Colonic mucosa (tissue), 4 donors: ENCODE data around the gene USP37. TPM values are rescaled to one million over a fixed set of nuclear protein-coding genes. Genes with fewer than 3 reads are reported as not detected.

Experiments
- DNase-seq: peaks from one replicate; pipeline ENCODE4 v3.0.0-alpha.2; 2020
- H3K27ac ChIP-seq: fragments of 200-600 bp; one replicate; pipeline ENCODE4 v1.8.0; 2021
- H3K27me3 ChIP-seq: fragments of 200-600 bp; one replicate; pipeline ENCODE4 v1.8.0; 2021
- H3K36me3 ChIP-seq: fragments of 200-600 bp; one replicate; pipeline ENCODE4 v1.8.0; 2021
- H3K4me1 ChIP-seq: fragments of 200-600 bp; one replicate; pipeline ENCODE4 v1.8.0; 2021; ENCODE audit warnings: mild to moderate bottlenecking
- H3K4me3 ChIP-seq: fragments of 200-600 bp; one replicate; pipeline ENCODE4 v1.8.0; 2021
- H3K9ac ChIP-seq, 2 donors: one replicate each; pipeline ENCODE4 v1.7.0; 2013; ENCODE audit warnings: control low read depth in 2 of 2, low read depth in 2 of 2, low read length in 2 of 2
- H3K9me3 ChIP-seq: fragments of 200-600 bp; one replicate; pipeline ENCODE4 v1.8.0; 2021
- intact Hi-C: fragments of 100-400 bp; cut with DNase I; formaldehyde crosslinking; loops from one replicate; pipeline ENCODE4 v1.14.1; 2022
- microRNA-seq: library from miRNA; unstranded; fragments of <30 nt; microRNA quantifications from one replicate; pipeline ENCODE4, GENCODE V29; 2019
- total RNA-seq, 2 donors: library from RNA; stranded (reverse); fragmentation: NEBNext Ultra II Directional in 1 of 2; extraction: Animal tissue kit (Norgen Biotek cat#: 25700) in 1 of 2; gene quantifications; one replicate each; pipeline ENCODE4 v1.2.1, GENCODE V29; 2021
- TF ChIP-seq, protein P1 (sequence below): fragments of 200-600 bp; IDR thresholded peaks from one replicate; pipeline ENCODE4 v1.8.0; 2022; ENCODE audit warnings: antibody characterized with exemption, mild to moderate bottlenecking
- donor health status: healthy.
- donor health status: DM: no; HTN: no; CAD: no.
- donor health status: DM: no; HTN: no; CAD: no.

Gene USP37
- total RNA-seq, 2 donors from 2014 or later = 13.1 to 13.4 TPM

DNA sequence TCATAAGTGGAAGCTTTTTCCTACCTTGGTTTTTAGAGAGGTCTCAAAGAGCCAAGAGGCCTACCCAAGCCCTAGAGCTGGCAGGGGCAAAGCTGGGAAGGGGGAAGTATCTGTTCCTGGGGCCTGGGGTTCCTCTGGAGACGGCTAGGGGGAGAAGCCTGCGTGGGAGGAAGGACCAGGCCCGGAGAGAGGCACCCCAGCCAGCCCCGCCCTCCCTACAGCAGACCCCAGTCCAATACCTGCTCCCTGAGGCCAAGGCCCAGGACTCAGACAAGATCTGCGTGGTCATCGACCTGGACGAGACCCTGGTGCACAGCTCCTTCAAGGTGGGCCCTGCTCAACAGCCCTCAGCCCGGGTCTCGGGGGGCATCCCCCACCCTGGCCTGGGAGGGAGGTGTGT, 166.3 kb downstream of the USP37 start:
- H3K9ac ChIP-seq = peak overlapping the region; percentile 37 to 84
- peak overlapping the region; percentile 97 for H3K4me3 ChIP-seq
- peaks cover 17% of the 10 kb centered on the region for H3K4me1 ChIP-seq
- no peaks in the 10 kb centered on the region for H3K9me3 ChIP-seq
- H3K36me3 ChIP-seq = peaks cover 4% of the 10 kb centered on the region
- no peak for DNase-seq
- TF ChIP-seq, protein P1, sequence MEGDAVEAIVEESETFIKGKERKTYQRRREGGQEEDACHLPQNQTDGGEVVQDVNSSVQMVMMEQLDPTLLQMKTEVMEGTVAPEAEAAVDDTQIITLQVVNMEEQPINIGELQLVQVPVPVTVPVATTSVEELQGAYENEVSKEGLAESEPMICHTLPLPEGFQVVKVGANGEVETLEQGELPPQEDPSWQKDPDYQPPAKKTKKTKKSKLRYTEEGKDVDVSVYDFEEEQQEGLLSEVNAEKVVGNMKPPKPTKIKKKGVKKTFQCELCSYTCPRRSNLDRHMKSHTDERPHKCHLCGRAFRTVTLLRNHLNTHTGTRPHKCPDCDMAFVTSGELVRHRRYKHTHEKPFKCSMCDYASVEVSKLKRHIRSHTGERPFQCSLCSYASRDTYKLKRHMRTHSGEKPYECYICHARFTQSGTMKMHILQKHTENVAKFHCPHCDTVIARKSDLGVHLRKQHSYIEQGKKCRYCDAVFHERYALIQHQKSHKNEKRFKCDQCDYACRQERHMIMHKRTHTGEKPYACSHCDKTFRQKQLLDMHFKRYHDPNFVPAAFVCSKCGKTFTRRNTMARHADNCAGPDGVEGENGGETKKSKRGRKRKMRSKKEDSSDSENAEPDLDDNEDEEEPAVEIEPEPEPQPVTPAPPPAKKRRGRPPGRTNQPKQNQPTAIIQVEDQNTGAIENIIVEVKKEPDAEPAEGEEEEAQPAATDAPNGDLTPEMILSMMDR = no peak
- H3K27ac ChIP-seq = peak overlapping the region; percentile 100
- intact Hi-C loops = loop anchor here (10.0 kb wide), 1 partner anchor 243 kb away; no protein-coding TSS in a partner anchor
- H3K27me3 ChIP-seq = no peaks in the 10 kb centered on the region

DNA sequence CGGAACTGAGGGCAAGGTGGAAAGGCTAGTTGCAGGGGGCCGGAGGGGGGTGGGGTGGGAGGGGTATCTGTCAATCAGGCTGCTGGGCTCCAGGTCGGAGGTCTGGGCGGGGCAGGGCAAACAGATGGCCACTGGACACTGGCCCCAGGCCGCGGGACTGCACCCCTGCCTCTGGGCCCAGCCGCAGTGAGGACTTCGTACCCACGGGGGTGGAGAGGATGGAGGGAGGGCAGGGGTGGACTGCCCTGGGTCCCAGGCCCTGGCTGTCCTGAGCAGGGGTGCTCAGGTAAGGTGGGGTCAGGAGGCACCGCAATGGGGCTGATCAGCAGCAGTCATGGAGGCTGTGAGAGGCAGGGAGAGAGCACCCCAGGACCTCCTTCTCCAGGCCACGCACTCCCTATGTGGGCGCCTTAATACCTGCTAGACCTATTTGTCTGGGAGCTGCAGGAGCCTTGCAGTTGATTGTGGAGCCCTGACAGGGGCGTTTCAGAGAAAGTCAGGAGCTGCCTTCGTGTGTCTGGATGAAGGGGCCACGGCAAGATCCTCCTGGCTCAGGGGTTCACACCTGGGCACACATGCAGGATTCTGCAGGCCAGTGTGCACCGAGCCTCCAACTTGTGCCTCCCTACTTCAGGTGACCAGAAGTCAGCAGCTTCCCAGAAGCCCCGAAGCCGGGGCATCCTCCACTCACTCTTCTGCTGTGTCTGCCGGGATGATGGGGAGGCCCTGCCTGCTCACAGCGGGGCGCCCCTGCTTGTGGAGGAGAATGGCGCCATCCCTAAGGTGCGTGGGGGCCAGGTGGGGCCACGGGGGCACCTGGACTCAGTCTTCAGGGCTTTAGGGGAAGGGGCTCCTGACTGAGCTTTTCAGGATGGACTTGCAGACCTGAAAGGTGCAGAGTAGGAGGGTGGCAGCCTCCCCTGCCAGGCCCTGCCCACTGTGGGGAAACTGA, 166.9 kb downstream of the USP37 start:
- H3K27me3 ChIP-seq = no peaks in the 10 kb centered on the region
- intact Hi-C loops = loop anchor here (10.0 kb wide), 1 partner anchor 244 kb away; no protein-coding TSS in a partner anchor
- no peaks in the 10 kb centered on the region for H3K9me3 ChIP-seq
- DNase-seq = peak; percentile 74
- H3K4me3 ChIP-seq = peak overlapping the region; percentile 97
- TF ChIP-seq, protein P1 = no peak
- H3K27ac ChIP-seq = peak overlapping the region; percentile 100
- peak overlapping the region; percentile 84 to 91 for H3K9ac ChIP-seq
- H3K36me3 ChIP-seq = peaks cover 4% of the 10 kb centered on the region
- peaks cover 17% of the 10 kb centered on the region for H3K4me1 ChIP-seq

Small RNAs within 50 kb of the gene (microRNA-seq; reads per million reads assigned to microRNA genes)
- 38,036 reads per million, percentile 97 among the genes with 10 or more reads in this experiment for gene MIR26B

Other genes with a start within 250 kb of the USP37 start
- gene CATIP, start 211.5 kb downstream of the USP37 start, total RNA-seq = not detected
- 1 to 10 TPM; 1.1 to 1.8 TPM for gene SLC11A1, start 186.1 kb downstream of the USP37 start, total RNA-seq
- 100 to 1,000 TPM; 137 to 150 TPM for gene CTDSP1, start 168.5 kb downstream of the USP37 start, total RNA-seq
- gene VIL1, start 149.2 kb downstream of the USP37 start, total RNA-seq = 100 to 1,000 TPM; 545 to 634 TPM
- 10 to 100 TPM; 36.0 to 52.5 TPM for gene CNOT9, start 488 bp upstream of the USP37 start, total RNA-seq
- 1 to 10 TPM in 1 of 2 donors, under 1 TPM in 1; 0.54 to 1.6 TPM for gene PLCD4, start 39.5 kb upstream of the USP37 start, total RNA-seq
- 10 to 100 TPM; 14.8 to 25.3 TPM for gene ZNF142, start 91.3 kb upstream of the USP37 start, total RNA-seq
- 10 to 100 TPM; 21.7 to 63.7 TPM for gene BCS1L, start 91.3 kb upstream of the USP37 start, total RNA-seq
- 10 to 100 TPM; 12.6 to 20.7 TPM for gene RNF25, start 103.7 kb upstream of the USP37 start, total RNA-seq
- gene STK36, start 103.7 kb upstream of the USP37 start, total RNA-seq = 10 to 100 TPM; 17.8 to 36.7 TPM
- 10 to 100 TPM; 27.5 to 36.7 TPM for gene TTLL4, start 142.5 kb upstream of the USP37 start, total RNA-seq
- 10 to 100 TPM; 21.7 to 54.0 TPM for gene CYP27A1, start 213.8 kb upstream of the USP37 start, total RNA-seq